Left forelimb (tissue), 1 donor: Measurements from ENCODE around the gene DENND1A.
"Not testable (repeated sequence)": the region's sequence is repeated elsewhere in the genome, so short reads cannot be mapped to it uniquely, and the experiment has no call there.

Experiments
- DNase-seq: peaks from one replicate; pipeline ENCODE4 v3.0.0-alpha.2; 2018; ENCODE audit warnings: low spot score

DENND1A gene

DNA sequence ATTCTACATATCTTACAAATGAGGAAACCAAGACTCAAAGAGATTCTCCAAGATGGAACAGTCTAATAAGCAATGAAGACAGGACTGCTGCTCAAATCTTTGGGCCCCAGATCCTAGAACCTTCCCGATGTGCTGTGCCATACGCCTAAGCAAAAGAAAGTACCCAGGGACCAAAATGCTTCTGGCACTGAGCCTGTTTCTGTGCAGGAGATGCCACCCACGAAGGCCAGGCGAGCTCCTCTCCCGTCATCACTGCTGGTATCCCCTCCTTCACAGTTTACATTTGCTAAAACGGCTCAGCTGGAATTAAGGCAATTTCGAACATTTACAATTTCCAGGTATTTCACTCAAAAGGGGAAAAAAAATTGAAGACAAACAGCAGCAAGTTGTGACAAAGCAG lies 277.5 kb downstream of the DENND1A start:
- no peak for DNase-seq

DNA sequence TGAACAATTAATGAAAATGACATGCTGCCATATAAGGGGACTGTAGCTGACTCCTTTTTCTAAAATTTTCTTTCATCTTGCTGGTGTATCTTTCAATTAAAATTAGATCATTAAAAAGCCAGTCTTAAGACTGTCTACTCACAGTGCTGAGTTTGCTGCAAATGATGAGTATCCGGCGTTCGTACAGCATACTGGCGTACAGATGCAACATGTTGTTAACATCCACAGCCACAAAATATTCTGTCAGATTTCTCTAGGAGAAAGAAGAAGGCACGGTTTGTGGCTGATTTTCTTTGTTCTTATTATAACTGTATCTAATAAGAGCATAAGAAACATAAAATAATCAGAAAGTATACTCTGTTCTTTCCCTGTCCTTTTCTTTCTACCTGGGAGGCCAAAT lies 278.1 kb downstream of the DENND1A start:
- DNase-seq = no peak

DNA sequence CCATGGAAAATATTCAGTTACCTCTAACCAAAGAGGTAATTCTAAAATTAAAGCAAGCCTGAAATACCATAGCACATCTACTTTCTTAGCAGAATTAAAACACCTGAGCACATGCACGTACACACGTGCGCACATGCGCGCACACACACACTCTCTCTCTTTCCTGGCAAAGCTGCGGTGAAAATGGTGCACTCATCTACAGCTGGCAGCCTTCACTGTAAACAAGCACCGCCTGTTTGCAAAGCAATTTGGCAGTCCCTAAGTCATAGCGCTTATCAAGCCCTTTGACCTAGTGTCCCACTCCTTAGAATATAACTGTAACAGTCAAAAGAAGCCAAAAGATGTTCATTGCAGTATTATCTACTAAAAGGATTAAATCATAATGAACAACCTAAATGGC lies 278.7 kb downstream of the DENND1A start:
- DNase-seq = no peak

DNA sequence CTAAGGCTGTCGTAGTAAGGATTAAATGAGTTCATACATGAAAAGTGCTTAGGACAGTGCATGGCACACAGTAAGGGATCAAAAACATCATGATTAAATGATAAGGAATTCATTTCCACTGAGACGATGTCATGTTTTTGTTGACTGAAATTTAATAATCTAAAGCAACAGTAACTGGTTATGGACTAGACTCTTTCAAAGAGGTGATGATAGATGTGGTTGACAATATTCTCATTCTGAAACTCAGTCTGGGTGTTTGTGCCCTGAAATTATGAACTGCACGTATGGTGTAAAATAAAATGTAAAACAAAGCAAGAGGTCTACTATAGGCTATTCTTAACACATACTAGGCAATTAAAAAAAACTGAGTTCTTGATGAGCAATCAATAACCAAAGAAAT lies 280.0 kb downstream of the DENND1A start:
- no peak for DNase-seq

DNA sequence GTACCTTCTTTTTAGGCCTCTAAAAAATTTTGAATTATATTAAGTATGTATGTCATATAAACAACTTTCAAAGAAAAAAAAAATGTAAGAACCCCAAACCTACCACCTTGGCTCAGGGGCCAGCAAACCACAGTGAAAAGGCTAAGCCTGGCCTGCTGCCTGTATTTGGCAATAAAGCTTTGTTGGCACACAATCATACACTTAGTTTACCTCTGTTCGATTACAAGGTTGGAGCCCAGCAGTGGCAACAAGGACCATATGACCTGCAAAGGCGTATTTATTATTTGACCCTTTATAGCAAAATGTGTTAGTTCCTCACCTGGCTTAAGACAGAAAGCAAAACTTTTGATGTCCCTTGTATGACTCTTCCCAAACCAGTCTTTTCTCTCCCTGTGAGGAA lies 282.8 kb downstream of the DENND1A start:
- no peak for DNase-seq

DNA sequence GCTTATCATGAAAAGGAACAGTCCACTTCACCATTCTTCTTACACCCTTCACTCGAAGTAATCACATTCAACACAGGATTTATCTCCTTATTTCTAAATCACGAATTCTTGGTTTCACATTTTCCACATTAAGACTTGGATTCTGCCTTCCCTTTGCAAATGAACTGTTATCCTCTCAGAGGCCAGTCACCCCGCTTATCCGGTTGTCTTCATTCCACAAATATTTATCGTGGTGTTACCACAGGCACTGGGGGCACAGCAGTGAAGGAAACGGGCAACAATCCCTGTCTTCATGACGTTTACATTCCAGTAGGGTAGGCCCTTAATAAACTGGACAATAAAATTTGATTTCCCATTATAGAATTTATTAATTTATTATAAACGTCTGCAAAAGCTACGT lies 284.2 kb downstream of the DENND1A start:
- DNase-seq = no peak

DNA sequence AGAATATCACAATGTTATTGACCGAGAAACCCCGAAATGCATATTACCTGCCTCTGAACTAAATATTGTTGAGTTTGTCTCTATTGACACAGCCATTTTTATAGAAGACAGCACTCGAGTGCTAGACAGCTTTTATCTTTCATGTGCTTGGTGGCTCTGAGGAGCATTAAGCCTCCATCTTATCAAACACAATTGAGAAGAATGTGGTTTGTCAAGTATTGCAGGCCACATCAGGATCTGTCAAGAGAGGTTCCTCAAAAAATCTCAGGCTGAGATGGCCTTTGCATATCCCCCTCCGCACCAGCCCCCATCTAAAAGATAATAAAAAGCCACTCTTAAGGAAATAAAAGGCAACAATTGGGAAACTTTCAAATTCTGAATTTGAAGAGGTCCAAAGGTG lies 284.8 kb downstream of the DENND1A start:
- no peak for DNase-seq

DNA sequence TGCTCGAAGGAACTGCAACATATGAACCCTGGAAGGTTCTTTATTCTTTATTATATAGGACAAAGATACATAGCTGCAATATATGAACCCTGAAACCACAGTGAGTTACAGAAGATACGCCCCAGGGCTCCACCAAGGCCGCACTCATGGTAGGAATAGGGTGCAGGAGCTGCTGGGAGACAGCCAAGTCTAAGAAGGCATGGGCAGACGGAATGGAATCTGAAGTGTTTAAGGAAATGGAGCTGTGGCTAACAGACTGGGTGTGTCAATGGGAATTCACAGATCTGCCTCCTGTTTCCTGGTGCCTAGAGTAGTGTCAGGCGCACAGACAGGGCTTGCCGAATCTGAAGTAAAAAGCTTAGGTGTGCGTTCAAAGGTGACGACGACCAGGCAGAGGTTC lies 286.4 kb downstream of the DENND1A start:
- no peak for DNase-seq

DNA sequence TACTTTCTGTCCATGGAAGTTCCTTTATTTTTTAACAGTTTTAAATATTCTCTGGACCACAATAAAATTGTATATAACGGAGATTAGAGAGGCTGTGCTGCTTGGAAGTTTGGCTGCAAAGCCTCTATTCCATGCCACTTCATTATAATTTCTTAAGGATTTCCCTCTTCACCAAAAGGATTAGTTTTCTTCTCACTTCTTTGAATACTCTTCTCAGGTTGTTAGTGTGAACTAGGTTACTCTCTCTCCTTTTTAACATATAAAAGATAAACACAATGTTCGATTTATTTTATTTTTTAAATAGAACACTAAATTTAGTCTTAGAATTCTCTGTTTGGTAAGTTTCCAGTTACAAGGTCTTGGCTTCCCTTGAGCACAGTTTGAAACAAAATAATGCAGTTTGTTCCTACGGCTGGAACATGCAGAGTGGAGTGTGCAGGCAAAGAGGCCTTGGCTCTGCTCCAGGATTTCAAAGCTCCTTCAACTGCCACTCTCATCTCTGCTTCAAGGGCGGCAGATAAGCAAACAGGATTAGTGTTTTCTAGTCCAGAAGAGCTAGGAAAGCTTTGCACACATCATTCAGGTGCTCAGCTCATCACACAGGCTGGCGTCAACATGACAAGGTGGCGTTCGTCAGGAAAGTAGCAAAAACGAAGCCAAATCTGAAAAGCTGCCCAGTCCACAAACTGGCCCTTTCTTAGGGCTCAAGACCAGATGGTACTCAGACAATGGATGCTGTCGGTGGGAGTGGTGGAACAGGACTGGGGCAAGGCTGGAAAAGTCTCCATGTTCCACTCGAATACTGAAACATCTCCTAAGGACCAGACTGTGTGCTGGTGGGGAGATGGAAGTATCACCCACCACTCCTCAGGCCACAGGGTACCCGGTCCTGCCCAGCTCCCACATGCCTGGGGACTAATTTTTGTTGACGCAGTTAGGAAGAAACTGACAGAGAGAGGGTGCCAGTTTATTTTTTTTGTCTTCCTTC lies 287.3 kb downstream of the DENND1A start:
- DNase-seq = no peak

DNA sequence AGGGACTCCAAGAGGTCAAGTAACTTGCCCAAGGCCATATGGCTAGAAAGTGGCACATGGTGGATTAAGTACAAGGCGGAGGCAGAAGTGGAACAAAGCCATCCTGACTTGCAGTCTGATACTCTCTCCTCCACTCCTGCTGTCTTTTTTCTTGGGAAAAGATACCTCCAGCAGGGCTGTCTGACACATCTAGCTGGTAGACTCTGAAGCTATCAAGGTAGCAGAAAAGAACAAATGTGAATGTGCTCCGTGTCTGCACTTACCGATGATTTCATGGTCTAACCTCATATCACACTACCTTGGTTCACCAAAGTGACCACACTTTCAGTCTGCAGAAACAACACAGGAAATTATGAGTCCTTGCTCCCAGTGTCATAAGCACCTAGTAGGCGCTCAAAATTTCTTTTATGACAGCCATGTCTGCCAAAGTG lies 289.1 kb downstream of the DENND1A start:
- no peak for DNase-seq

DNA sequence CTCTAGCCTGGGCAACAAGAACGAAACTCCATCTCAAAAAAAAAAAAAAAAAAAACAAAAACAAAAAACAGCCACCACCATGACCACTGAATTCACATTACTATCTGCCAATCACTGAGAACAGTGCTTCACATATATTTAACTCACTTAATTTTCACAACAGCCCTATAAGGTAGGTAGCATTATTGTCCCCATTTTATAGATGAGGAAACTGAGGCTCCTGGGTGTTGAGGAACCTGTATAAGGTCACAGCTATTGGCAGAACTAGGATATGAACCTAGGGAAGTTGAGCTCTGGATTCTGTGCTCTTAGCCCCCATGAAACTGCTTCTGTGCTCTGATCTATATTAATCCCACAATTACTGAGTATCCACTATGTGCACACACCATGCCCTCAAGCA lies 290.2 kb downstream of the DENND1A start:
- no peak for DNase-seq

DNA sequence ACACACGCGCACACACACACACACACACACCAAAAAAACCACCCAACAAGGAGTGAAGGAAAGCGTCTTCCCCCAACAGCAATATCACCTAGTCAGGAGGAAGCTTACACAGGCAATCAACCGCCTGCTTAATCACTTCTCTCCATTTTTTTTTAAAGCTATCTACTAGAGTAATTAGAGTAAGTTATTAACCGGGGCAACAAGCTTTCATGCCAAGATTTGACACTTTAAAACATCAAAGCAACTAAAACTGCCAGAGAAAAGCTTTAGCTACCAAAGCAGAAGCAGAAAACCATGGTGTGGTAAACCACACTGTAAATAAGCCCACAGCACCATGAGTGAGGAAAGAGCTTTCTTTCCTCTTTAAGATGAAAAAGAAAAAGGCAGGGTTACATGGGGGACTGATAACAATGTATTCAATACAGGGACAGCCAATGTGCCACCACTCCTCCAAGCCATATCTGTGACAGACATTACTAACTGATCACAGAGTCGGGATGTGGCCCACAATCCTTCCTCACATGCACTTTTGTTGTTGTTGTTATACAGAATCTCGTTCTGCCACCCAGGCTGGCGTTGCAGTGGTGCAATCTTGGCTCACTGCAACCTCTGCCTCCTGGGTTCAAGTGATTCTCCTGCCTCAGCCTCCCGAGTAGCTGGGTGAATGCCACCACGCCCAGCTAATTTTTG lies 291.8 kb downstream of the DENND1A start:
- no peak for DNase-seq

DNA sequence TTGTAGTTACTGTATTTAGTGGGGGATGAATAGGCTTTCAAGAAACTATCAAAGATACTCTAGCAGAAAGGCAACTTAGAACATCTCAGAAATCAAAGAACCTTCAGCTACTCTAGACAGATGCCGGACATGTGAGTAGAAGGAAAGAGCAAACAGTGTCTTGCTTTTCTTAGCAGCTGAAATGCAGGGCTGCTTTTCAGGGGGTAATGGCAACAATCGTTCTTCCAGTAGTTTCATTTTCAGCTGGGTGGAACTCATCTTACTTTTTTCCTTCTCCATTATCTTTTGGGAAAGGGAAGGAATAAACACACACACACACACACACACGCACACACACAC lies 292.4 kb downstream of the DENND1A start:
- DNase-seq = no peak

DNA sequence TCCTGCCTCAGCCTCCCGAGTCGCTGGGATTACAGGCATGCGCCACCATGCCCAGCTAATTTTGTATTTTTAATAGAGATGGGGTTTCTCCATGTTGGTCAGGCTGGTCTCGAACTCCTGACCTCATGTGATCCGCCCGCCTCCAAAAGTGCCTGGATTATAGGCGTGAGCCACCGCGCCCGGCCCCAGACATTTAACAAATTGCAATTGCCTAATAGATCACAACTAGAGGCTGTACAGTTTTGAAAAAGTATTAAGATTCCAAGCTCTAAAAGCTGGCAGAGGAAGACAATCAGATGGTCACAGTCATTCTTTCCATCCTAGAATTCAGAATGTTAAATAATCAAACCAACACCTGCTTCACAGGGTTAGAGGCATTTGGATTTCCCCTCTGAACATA lies 293.1 kb downstream of the DENND1A start:
- DNase-seq = not testable (repeated sequence)

DNA sequence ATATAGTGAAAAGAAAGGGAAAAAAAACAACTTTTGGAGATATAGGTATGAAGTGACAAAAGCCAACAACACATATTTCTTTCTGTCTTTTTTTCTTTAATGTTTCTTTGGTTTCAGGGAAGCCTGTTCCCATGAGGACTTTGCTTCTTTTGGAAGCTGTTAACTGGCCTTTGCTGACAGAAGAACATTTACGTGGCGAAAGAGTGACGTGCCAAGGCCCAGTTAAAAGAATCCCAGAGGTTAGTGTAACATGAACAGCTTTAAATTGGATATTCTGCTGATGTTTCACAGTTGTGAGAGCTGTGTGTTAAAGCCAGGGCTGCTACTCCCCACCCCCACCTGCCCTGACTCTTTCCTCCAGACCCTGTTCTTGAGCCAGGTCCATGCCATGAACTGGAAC lies 298.1 kb downstream of the DENND1A start:
- no peak for DNase-seq

DNA sequence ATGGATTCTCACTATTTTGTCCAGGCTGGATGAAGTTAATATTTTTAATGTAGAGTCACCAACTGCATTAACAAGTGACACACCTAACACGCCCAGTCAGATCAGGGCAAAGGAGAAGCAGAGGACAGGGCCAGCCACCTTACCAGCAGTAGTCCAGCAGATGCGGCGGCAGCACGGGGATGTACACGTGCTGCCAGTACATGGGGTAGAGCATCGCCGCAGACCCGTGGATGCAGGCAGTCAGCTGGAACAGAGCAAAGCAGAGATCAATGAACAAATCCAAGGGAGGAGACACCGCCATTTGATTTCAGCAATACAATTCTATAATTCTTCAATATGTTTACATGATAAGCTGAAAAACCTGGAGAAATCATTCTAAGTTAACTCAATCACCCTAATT lies 299.7 kb downstream of the DENND1A start:
- DNase-seq = no peak

DNA sequence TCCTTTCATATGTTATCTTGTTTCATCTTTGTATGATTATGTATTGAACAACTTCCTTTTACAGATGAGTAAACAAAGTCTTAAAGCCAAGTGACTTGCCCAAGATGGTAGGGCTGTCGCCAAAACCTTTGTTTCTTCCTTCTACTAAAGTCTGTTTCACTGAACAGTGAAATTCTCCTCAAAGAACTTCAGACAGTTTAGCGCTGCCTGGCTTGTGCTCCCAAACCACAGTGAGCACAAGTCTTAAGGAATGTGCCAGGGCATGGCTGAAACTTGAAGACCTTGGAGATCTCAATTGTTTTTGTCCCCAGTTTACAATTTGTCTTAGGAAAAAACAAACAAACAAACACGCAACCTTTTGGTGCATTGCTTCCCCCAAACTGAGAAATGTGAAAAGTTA lies 300.4 kb downstream of the DENND1A start:
- DNase-seq = no peak

DNA sequence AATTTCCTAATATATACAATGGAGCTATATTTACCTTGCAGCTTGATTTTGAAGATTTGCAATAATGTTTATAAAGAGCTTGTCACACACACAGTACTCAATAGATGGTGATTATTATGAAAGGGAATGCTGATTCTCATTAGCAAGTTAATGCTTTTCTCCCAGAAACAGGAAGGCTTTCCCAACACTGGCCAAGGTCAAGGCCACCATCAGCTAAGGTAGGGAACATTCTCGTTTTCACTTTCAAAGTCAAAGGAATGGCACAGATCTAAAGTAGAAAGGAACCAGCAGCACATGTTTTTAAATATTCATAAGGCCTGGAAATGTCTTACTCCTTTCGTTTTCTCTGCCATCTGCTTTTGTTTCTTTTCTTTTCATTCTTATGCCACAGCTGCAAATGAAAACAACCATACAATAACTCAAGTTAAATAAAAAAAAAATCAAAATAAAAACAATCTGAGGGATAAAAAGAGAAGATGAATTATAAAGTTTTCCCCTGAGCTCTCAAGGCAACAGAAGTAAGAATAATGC lies 307.1 kb downstream of the DENND1A start:
- no peak for DNase-seq

DNA sequence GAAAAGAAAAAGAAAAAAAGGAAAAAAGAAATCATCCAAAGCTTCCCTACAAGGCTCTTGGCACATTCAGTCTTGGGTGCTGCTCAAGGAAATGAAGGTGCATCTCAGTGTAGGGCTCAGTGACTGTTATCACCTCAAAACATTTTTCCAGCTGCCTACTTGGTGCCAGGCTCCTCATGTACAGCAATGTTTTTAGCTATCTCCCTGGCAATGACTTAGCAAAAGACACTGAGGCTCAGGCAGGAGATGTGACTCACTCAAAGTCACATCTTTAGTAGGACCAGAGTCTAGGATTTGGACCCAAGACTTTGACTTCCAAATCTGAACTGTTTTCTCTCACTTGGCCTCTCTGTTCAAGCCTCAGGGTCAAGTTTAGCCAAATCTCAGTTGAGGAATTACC lies 309.7 kb downstream of the DENND1A start:
- no peak for DNase-seq

DNA sequence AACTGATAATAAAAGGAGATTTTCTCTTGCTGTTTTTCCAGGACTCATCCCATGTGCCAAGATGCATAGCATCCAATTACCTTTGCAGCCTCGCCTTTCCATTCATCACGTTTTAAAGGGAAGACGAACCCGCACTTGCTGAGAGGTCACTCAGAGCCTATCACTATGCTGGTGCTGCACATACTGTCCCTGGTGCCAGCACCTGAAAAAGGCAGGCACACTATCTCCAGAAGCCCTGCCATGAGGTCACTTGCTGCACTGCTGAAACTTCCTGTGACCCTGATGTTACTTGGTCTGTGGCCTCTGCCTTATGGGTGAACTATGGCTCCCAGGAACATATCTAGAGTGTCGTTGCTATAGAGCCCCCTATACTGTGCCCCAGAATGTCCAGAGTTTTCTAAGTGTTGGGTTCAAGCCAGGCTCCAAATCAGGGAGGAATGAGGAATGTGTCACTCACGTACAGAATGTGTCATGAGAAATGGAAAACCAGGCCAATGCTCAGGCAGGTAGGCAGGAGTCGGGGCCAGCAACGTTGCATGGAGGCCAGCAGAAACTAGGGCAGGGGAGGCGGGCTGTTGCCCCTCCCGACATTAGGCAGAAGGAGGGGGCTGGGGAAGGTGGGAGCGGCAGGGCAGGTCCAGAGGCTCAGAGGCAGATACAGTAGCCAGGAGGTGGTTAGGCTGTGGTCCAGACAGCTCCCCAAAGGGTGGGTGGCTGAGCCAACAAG lies 311.8 kb downstream of the DENND1A start:
- DNase-seq = no peak

DNA sequence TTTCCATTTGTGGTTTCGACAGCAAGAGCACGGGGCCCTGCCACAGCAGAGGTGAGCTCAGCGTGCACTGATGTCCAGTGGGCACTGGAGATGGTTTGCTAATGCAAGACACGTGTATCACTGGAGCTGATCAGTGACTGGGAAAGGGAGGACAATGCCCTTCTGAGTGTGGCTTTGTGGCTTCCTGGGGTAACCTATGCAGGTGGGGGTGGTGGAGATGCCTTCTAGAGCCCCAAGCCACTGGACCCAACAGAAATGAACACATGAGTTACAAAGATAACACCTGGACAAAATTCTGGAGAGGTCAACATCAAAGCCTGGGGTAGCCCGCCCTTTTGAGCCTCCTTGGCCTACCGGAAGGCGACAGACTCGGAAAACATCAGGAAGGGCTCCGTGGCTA lies 312.6 kb downstream of the DENND1A start:
- no peak for DNase-seq

DNA sequence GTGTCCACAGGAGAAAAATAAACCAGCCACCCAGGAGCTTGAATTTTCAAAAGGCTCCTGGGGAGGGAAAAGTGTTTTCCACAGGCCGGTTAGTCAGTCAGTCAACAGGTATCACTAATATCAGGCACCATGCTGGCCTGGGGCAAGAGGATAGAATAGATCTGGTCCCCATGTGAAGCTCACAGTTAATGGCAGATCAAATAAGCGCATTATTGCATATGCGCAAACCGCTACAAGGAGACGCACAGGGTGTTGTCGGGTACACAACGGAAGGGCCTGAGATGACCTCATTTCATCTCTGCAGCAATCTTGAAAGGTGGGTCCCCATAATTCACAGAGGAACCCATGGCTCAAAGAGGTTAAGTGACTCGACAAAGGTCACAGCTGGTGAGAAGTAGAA lies 313.2 kb downstream of the DENND1A start:
- no peak for DNase-seq

DNA sequence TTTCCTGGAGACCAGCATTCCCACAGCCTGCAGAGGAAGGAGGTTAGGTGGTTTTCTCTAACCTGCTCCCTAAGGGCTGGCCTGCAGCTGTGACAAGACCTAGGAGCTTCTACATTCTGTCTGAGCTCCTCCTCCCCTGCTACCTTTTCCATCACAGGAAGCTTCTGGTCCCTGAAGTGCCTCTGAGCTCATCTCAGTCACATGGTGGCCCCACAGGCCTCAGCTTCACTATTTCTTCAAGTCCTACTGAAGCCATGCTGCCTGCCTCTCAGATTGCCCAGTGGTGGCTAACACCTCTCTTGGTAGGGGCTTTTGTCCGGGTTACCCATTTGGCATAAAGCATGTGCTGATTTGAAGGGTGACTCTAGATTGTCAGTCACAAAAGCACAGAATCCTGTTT lies 314.5 kb downstream of the DENND1A start:
- DNase-seq = no peak
